ENCODE data around the gene PDZD2.

The PDZD2 gene

DNA sequence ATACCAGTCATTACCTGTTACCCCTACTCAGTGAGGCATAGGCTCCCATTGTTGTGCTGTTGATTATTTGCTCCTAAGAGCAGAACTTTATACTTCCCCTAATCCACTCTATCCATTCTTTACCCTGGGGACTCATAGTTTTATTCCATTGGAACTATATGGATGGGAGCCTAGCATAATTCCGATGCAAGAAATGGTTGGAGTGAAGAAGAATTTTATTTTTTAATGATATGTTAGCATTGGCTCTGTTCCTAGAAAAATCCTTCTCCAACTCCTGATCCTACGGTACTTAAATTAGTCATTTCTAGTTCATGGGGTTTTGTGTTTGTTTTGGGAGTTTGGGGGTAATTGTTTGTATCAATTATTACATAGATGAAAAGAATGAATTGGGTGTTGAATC is 343.7 kb downstream of the PDZD2 start:
- Mint-ChIP-seq H3K4me1 (ENCODE audit: low read depth) (no peaks in the 10 kb centered on the region), H3K4me3 (no peak overlapping the region), H3K27me3 (no peaks in the 10 kb centered on the region), H3K36me3 (ENCODE audit: low read depth) (no peaks in the 10 kb centered on the region), H3K9me3 (no peaks in the 10 kb centered on the region), H3K27ac (no peak overlapping the region)
- DNase-seq = no peak

DNA sequence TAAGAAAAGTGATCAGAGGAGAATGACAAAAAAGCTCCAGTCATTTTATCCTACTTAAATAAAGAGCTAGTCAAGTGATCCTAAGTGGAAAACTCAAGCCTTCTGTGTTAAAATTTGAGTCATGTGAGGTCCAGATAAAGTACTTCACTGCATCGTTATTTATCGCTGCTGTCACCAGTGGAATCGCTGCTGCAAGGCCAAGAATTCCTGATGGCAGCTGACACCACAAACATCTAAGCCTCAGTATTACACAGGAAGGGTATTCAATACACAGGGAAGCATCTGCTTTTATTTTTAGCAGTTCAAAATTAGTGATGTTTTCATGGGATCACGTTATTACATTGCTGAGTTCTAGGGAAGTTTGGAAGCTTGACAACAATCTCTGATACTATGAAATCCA is 344.9 kb downstream of the PDZD2 start:
- no peaks in the 10 kb centered on the region for H3K9me3 Mint-ChIP-seq
- no peaks in the 10 kb centered on the region for H3K4me1 Mint-ChIP-seq (ENCODE audit: low read depth)
- H3K36me3 Mint-ChIP-seq (ENCODE audit: low read depth) = no peaks in the 10 kb centered on the region
- no peak overlapping the region for H3K27ac Mint-ChIP-seq
- no peaks in the 10 kb centered on the region for H3K27me3 Mint-ChIP-seq
- H3K4me3 Mint-ChIP-seq = no peak overlapping the region
- no peak for DNase-seq

DNA sequence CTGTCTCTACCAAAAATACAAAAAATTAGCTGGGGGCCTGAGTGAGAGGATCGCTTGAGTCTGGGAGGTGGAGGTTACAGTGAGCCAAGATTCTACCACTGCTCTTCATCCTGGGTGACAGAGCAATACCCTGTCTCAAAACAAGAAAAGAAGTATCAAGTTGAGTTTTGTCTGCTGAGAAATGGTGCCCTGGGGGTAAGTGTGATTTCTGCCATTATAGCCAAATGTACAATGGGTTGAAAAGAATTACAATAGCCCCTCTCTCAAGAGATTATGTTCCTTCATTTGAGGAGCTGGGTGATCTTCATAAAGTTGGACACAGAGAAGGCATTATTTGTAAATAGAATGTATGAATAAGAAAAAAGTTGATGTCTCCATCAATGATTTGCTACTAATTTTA is 345.8 kb downstream of the PDZD2 start:
- Mint-ChIP-seq H3K27me3 (no peaks in the 10 kb centered on the region), H3K4me3 (no peak overlapping the region), H3K9me3 (no peaks in the 10 kb centered on the region), H3K4me1 (ENCODE audit: low read depth) (no peaks in the 10 kb centered on the region), H3K27ac (no peak overlapping the region), H3K36me3 (ENCODE audit: low read depth) (no peaks in the 10 kb centered on the region)
- DNase-seq = no peak

DNA sequence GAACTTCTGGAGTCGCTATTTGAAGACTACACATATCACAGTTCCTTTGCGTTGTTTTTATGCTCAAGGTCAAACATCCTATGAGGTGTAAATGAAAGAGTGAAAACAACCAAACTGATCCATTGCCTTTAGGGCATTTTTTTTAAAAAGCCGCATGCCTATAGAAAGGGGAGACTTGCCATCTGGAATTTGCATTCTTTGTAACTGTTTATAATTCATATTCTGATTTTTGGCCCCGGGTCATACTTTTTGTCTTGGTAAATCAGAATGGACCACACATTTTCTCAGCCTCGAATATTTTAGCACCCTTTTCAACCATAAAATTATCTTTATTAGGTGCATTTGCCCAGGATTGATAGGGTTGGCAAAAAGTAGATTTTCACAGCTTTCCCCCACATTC is 347.2 kb downstream of the PDZD2 start:
- no peak overlapping the region for H3K27ac Mint-ChIP-seq
- H3K4me3 Mint-ChIP-seq = no peak overlapping the region
- no peaks in the 10 kb centered on the region for H3K27me3 Mint-ChIP-seq
- no peaks in the 10 kb centered on the region for H3K9me3 Mint-ChIP-seq
- no peaks in the 10 kb centered on the region for H3K4me1 Mint-ChIP-seq (ENCODE audit: low read depth)
- no peaks in the 10 kb centered on the region for H3K36me3 Mint-ChIP-seq (ENCODE audit: low read depth)
- DNase-seq = no peak

DNA sequence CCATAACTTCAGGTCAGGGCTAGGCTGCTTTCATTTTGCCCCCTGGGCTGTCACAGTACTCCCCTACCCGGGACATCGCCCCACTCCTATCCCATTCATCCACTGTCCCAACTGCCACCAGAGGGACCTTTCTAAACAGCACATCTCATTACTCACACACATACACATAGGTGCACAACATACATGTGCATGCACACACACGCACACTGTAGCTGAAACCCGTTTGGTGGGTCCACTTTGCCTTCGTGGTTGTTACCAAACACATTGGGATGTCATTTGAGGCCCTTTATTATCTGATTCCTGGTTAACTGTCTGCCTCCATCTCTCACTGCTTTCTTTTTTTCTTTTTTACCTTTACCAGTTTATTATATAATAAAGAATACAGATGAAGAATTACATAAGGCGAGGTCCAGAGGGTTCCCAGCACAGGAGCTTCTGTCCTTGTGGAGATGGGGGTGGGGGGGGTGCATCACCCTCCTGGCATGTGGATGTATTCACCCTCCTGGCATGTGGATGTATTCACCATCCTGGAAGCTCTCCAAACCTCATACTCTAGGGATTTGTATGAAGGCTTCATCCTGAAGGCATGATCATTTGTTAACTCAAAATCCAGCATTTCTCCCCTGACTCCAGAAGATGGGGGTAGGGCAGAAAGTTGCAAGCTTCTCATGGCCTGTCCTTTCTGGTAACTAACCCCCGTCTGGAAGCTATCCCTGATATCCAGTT is 349.2 kb downstream of the PDZD2 start:
- no peaks in the 10 kb centered on the region for H3K27me3 Mint-ChIP-seq
- H3K4me3 Mint-ChIP-seq = no peak overlapping the region
- H3K27ac Mint-ChIP-seq = no peak overlapping the region
- DNase-seq = no peak
- H3K4me1 Mint-ChIP-seq (ENCODE audit: low read depth) = peaks cover 4% of the 10 kb centered on the region
- no peaks in the 10 kb centered on the region for H3K9me3 Mint-ChIP-seq
- H3K36me3 Mint-ChIP-seq (ENCODE audit: low read depth) = no peaks in the 10 kb centered on the region

DNA sequence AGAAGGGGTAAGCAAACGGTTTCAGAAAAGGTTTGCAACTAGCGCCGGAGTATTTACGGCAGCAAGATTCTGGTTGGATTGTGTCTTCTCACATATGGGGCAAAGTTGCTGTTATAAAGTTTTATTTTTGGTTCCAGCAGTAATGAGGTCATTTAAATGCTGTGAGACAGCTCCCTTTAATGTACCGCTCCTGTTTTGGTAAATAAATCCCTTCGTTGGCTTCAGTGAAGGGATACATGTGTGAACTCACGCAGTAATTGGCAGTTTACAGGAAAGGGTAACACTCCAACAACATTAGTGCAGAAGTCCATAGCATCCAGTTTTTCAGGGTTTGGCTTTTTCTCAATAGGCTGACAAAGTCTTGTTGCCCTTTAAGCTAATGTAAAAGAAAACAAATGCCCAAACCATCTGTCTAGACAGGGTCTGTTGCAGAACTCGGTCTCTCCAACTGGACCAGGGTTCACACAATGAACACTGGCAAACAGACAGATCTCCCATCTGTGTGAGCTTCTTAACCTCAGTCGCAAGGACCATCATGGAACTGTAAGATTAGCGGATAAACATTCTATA is 351.2 kb downstream of the PDZD2 start:
- H3K27me3 Mint-ChIP-seq = no peaks in the 10 kb centered on the region
- H3K9me3 Mint-ChIP-seq = no peaks in the 10 kb centered on the region
- no peak overlapping the region for H3K27ac Mint-ChIP-seq
- no peak overlapping the region for H3K4me3 Mint-ChIP-seq
- H3K4me1 Mint-ChIP-seq (ENCODE audit: low read depth) = peaks cover 10% of the 10 kb centered on the region
- DNase-seq = no peak
- no peaks in the 10 kb centered on the region for H3K36me3 Mint-ChIP-seq (ENCODE audit: low read depth)

DNA sequence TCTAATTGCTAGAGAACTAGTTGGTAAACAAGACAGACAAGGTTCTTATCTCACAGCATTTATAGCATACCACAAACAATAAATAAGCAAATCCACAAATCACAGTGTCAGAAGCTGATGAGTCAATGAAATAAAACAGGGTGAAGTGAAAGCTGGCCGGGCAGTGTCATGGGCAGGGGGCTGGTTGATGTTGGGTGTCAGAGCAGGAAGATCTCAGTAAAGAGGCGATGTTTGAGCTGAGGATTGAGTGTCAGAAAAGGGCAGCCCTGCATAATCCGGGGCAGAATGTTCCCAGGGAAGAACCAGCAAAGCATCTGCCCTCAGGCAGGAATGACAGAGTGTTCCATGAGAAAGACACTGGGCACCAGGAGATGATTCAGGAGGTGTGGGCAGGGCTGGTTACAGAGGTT is 351.8 kb downstream of the PDZD2 start:
- Mint-ChIP-seq H3K4me3 (no peak overlapping the region), H3K4me1 (ENCODE audit: low read depth) (peaks cover 14% of the 10 kb centered on the region), H3K27ac (no peak overlapping the region), H3K9me3 (no peaks in the 10 kb centered on the region), H3K27me3 (no peaks in the 10 kb centered on the region), H3K36me3 (ENCODE audit: low read depth) (no peaks in the 10 kb centered on the region)
- no peak for DNase-seq

DNA sequence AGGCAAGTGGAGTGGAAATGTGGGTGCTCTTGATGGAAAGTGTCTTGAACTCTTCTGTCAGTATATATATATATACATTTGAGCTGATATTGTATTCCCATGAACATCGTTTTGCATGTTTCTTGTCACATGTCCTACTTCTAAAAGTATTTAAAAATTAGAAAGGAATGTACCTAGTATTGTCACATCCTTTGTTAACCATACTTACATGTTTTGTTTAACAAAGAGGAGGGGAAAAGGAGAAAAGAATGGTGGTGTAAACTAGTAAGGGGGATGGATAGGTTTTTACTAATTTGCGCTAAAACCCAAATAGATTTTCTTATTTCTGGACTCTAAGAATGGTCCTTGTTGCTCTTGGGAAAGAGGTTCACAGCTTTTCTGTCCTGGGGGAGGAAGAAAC is 353.4 kb downstream of the PDZD2 start:
- no peaks in the 10 kb centered on the region for H3K9me3 Mint-ChIP-seq
- peaks cover 20% of the 10 kb centered on the region for H3K4me1 Mint-ChIP-seq (ENCODE audit: low read depth)
- no peaks in the 10 kb centered on the region for H3K36me3 Mint-ChIP-seq (ENCODE audit: low read depth)
- no peak overlapping the region for H3K27ac Mint-ChIP-seq
- no peak for DNase-seq
- no peak overlapping the region for H3K4me3 Mint-ChIP-seq
- H3K27me3 Mint-ChIP-seq = no peaks in the 10 kb centered on the region

DNA sequence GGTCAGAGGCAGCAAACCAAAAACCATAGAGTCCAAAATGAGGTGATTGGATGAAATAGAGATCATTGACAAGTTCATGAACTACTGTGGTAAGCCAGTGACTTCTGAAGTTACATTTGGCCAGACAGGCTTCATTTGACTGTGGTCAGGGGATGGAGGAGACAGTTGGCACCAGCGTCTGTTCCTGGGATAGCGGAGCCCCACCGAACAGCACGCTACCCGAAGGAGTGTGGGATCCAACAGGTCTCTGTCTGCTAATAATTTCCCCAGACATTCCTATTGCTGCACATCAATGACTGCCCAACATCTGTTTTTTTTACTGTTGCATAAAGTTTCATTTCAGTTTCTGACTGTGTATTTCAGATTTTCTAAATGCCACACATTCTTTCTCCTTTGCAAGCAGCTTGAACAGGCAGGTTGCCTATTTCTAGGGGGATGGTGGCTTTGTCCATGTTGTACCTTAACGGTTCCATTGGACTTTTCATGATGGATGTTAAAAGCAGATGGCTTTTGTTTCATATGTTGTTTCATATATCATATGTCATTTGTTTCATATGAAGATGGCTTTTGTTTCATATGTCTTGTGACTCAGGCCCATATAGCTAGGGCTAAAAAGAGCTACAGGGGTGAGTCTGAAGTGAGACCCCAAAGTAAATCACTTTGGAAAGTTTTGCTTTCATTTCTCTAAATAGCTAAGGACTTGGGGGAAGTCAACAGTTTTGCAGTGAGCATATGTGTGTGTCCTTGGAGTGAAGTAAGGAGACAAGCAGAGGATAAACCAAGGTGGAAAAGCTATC is 354.4 kb downstream of the PDZD2 start:
- DNase-seq = no peak
- Mint-ChIP-seq H3K27me3 (no peaks in the 10 kb centered on the region), H3K4me3 (no peak overlapping the region), H3K9me3 (no peaks in the 10 kb centered on the region), H3K4me1 (ENCODE audit: low read depth) (peaks cover 20% of the 10 kb centered on the region), H3K36me3 (ENCODE audit: low read depth) (no peaks in the 10 kb centered on the region), H3K27ac (no peak overlapping the region)

DNA sequence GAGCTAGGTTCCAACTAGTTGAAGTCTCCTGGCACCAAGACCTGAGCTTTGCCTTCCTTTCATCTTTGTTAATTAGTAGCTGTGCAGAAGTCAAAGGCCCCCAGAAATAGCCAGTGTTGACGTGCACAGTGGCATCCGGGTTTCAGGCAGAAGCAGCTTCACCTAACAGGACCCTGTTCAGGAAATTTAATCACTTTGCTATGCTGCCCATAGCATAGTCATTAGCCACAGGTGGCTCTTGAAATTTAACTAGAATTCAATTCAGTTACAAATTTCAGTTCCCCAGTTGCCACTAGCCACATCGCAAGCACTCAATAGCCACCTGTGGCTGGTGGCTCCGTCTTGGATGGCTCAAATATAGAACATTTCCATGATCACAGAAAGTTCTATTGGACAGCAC is 356.1 kb downstream of the PDZD2 start:
- DNase-seq = no peak

DNA sequence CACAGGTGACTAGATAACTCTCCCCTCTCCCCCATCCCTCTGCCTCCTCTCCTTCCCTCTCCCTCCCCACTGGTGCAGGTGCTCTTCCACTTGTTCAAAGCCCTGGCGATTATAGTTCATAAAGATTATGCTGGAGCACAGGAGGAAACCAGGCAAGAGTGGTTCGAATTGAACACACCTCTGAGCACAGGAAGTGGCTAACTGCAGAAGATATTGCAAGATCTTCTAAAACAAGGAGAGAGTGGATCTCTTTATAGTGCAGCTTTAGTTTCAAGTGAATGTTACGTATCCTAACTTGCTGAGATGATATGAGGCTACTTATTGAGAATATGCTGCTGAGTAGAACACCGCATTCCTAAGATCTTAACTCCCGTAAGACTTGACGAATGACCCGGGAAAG is 356.8 kb downstream of the PDZD2 start:
- no peak overlapping the region for H3K4me3 Mint-ChIP-seq
- no peak overlapping the region for H3K27ac Mint-ChIP-seq
- H3K9me3 Mint-ChIP-seq = no peaks in the 10 kb centered on the region
- no peaks in the 10 kb centered on the region for H3K27me3 Mint-ChIP-seq
- no peak for DNase-seq
- peaks cover 20% of the 10 kb centered on the region for H3K4me1 Mint-ChIP-seq (ENCODE audit: low read depth)
- no peaks in the 10 kb centered on the region for H3K36me3 Mint-ChIP-seq (ENCODE audit: low read depth)

More for the DNA sequence above, 356.1 kb downstream of the PDZD2 start:
- Mint-ChIP-seq H3K27me3 (no peaks in the 10 kb centered on the region), H3K4me3 (no peak overlapping the region), H3K36me3 (ENCODE audit: low read depth) (no peaks in the 10 kb centered on the region), H3K27ac (no peak overlapping the region), H3K4me1 (ENCODE audit: low read depth) (peaks cover 20% of the 10 kb centered on the region), H3K9me3 (no peaks in the 10 kb centered on the region)

DNA sequence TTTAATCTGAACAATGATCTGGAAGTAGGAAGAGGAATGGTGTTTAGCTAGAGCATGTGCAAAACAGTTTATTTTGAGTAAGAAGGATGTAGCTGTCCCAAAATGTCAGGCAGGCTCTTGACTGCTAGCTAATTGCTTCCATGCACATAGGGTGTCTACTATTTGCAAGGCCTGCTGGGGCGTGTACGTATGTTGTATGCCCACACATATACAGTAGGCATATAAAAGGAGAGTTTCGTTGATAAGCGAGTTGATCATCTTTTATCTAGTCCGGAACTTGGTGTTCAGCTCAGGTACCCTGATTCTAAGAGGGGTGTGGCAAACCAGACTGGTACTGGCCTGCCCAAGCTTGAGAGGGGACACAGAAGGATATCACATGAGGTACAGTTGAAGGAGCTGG is 358.0 kb downstream of the PDZD2 start:
- Mint-ChIP-seq H3K9me3 (no peaks in the 10 kb centered on the region), H3K4me1 (ENCODE audit: low read depth) (peaks cover 20% of the 10 kb centered on the region), H3K27ac (no peak overlapping the region), H3K4me3 (no peak overlapping the region), H3K36me3 (ENCODE audit: low read depth) (no peaks in the 10 kb centered on the region), H3K27me3 (no peaks in the 10 kb centered on the region)
- no peak for DNase-seq

DNA sequence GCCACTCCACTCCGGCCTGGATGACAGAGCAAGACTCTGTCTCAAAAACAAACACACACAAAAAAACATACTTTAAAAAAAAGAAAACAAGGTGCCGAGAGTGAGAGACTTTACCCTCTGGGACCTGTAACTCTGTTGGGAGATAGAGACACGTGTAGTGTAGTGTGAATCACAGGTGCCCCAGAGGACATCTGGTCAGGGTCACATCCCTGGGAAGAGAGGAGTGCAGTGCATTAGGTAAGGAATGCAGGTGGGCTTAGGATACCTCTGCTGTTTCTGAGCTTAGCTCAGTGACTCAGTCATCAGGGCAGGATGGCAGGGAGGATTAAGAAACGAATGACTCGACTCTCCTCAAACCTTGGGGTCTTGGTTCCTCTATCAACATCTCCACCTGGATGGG is 360.5 kb downstream of the PDZD2 start:
- Mint-ChIP-seq H3K27ac (no peak overlapping the region), H3K27me3 (no peaks in the 10 kb centered on the region), H3K9me3 (no peaks in the 10 kb centered on the region), H3K4me1 (ENCODE audit: low read depth) (peaks cover 11% of the 10 kb centered on the region), H3K4me3 (no peak overlapping the region), H3K36me3 (ENCODE audit: low read depth) (no peaks in the 10 kb centered on the region)
- DNase-seq = no peak

DNA sequence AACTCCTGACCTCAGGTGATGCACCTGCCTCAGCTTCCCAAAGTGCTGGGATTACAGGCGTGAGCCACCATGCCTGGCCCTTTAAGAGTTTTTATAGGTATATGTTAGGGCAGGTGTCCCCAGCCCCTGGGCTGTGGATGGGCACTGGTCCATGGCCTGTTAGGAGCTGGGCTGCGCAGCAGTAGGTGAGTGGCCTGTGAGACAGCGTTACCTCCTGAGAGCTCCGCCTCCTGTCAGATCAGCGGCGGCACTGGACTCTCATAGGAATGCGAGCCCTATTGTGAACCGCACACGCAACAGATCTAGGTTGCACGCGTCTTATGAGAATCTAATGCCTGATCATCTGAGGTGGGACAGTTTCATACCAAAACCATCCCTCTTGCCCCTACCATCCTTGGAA is 361.8 kb downstream of the PDZD2 start:
- Mint-ChIP-seq H3K4me1 (ENCODE audit: low read depth) (peaks cover 6% of the 10 kb centered on the region), H3K27me3 (no peaks in the 10 kb centered on the region), H3K4me3 (no peak overlapping the region), H3K9me3 (no peaks in the 10 kb centered on the region), H3K27ac (no peak overlapping the region), H3K36me3 (ENCODE audit: low read depth) (no peaks in the 10 kb centered on the region)
- no peak for DNase-seq

DNA sequence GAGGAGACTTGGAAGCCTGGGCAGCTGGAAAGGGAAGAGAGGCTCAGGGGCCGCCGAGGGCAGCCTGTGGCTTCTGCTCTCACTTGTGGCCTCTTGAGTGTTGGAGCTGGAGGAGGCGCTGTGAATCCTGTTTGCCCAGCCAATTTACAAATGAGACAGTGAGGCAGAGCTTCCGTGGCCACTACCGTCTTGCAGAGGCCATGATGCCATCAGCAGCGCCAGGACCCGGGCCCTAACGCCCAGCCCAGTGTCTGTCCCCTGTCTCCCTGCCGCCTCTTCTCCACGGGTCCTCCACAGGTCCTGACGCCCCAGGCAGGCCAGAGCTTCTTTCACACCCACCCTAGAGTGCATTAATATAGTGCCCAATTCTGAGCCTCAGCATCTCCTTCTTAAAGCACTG is 362.4 kb downstream of the PDZD2 start:
- H3K27me3 Mint-ChIP-seq = no peaks in the 10 kb centered on the region
- peaks cover 1% of the 10 kb centered on the region for H3K4me1 Mint-ChIP-seq (ENCODE audit: low read depth)
- no peak for DNase-seq
- no peak overlapping the region for H3K27ac Mint-ChIP-seq
- no peaks in the 10 kb centered on the region for H3K36me3 Mint-ChIP-seq (ENCODE audit: low read depth)
- H3K4me3 Mint-ChIP-seq = no peak overlapping the region
- no peaks in the 10 kb centered on the region for H3K9me3 Mint-ChIP-seq
